Measurements from ENCODE around the gene DNAH1.

The DNAH1 gene

GRCh38 chr3:52290596-52291507 lies 25.3 kb upstream of the DNAH1 start:
- DNase-seq (ENCODE audit: low read depth), result no peak

- no peak for DNase-seq (ENCODE audit: low read depth)
Observed at GRCh38 chr3:52291508-52292181, 24.5 kb upstream of the DNAH1 start.

GRCh38 chr3:52292247-52293065 lies 23.7 kb upstream of the DNAH1 start:
- no peak for DNase-seq (ENCODE audit: low read depth)

GRCh38 chr3:52293491-52294319 lies 22.4 kb upstream of the DNAH1 start:
- DNase-seq (ENCODE audit: low read depth), result no peak

GRCh38 chr3:52294320-52295150 lies 21.6 kb upstream of the DNAH1 start:
- DNase-seq (ENCODE audit: low read depth), result no peak

- DNase-seq (ENCODE audit: low read depth), result no peak
Observed at GRCh38 chr3:52295671-52296208, 20.4 kb upstream of the DNAH1 start.

- DNase-seq (ENCODE audit: low read depth), result no peak
Observed at GRCh38 chr3:52297242-52298148, 18.6 kb upstream of the DNAH1 start.

GRCh38 chr3:52298149-52299098 lies 17.7 kb upstream of the DNAH1 start:
- no peak for DNase-seq (ENCODE audit: low read depth)

GRCh38 chr3:52299247-52299878 lies 16.8 kb upstream of the DNAH1 start:
- no peak for DNase-seq (ENCODE audit: low read depth)

GRCh38 chr3:52299879-52300611 lies 16.1 kb upstream of the DNAH1 start:
- no peak for DNase-seq (ENCODE audit: low read depth)

- no peak for DNase-seq (ENCODE audit: low read depth)
Observed at GRCh38 chr3:52302426-52303145, 13.5 kb upstream of the DNAH1 start.

- no peak for DNase-seq (ENCODE audit: low read depth)
Observed at GRCh38 chr3:52303811-52304210, 12.3 kb upstream of the DNAH1 start.

- DNase-seq (ENCODE audit: low read depth), result no peak
Observed at GRCh38 chr3:52305926-52306325, 10.2 kb upstream of the DNAH1 start.

- DNase-seq (ENCODE audit: low read depth), result no peak
Observed at GRCh38 chr3:52306978-52307377, 9.1 kb upstream of the DNAH1 start.

- no peak for DNase-seq (ENCODE audit: low read depth)
Observed at GRCh38 chr3:52308308-52308707, 7.8 kb upstream of the DNAH1 start.

- peak; percentile 41 for DNase-seq (ENCODE audit: low read depth)
Observed at GRCh38 chr3:52310861-52311575, 5.1 kb upstream of the DNAH1 start.

Measured in activated T-cell treated with anti-CD3 and anti-CD28 coated beads for 24 hours (primary cell).